IPS-NIHi11 (cell line): ENCODE data around the gene OPCML.

Experiments used
- DNase-seq: peaks from one replicate; pipeline ENCODE4 v3.0.0; 2012; ENCODE audit warnings: mixed read lengths, low spot score

The OPCML gene

DNA sequence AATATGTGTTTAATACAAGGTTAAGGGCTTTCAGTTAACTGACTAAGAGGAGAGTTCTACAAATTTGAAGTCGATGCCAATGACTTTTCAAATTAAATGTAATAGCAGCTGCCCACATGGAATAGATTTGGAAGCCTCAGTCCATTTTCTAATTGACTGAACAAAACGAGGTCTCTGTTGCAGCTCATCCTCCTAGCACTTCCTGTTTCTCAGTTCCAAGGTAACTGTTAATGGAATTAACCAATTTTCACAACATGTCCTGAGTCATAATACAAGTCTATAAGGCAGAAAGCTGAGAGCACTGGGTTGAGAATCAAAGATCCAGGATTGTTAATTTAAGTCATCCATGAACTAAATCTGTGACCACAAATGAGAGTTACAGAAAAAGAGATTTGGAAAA lies 177.2 kb downstream of the OPCML start:
- DNase-seq, result no peak

DNA sequence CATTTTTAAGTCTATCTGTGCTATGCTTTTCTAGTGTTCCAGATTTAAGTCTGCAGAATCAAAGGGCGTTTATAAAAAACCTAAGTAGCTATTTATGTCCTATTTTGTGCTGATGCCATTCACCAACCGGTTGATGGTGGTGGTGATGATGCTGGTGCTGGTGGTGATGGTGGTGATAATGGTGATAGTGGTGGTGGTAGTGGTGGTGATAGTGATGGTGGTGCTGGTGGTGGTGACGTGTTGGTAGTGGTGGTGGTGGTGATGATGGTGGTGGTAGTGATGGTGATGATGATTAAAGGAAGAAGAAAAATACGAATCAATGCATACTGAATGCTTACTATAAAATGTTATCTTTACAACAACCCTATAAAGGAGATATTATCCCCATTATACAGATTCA lies 178.2 kb downstream of the OPCML start:
- no peak for DNase-seq

DNA sequence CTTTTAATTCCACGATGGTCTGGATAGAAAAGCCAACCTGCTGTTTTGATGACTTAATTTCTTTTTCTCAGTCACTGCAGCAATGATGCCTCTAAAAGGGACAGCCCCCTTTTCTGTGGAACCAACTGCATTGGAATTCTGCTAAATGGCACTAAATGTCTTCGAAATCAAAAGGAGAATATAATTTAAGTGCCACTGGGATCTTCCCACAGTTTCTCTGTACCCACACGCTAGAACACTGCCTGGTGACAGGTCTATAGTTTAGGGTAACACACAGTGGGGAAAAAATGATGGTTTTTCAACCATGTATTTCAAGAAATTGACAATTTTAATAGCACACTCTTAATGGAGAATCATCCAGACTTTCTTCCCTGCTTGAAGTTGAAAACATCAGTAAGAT lies 182.3 kb downstream of the OPCML start:
- no peak for DNase-seq

DNA sequence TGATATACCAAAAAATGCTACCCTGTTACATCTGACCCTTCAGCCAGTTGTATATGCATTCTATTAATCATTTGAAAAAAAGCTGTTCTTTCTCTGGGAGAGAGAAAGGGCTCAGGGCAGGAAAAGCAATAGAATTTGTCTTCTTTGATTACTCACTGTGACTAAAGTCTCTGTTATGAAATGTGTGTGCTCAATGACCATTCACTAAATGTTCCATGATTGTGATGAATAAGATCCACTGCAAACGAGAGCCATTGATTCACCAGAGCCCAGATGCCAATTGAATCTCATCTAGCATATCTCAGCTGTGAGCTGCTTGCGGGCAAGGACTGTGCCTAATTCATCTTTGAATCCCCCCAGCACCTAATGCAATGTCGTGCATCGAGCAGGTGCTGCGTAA lies 184.3 kb downstream of the OPCML start:
- no peak for DNase-seq

DNA sequence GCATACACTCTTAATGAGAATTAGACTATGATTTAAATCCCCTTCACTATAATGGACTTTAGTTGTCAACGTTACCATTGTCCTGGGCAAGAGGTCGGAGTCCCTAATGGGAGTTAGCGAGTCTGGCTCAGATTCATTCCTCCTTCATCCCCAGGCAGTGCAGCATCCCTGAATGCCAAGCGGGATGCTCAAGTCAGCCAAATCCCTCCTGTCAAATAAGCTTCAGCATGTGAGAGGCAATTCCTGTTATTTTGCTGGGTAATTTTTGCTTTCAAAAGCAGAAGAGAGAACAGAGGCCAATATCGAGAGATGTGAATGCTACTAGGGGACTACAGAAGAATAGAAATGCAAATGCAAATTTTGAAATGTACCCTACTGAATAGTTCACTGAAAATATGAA lies 186.2 kb downstream of the OPCML start:
- no peak for DNase-seq

DNA sequence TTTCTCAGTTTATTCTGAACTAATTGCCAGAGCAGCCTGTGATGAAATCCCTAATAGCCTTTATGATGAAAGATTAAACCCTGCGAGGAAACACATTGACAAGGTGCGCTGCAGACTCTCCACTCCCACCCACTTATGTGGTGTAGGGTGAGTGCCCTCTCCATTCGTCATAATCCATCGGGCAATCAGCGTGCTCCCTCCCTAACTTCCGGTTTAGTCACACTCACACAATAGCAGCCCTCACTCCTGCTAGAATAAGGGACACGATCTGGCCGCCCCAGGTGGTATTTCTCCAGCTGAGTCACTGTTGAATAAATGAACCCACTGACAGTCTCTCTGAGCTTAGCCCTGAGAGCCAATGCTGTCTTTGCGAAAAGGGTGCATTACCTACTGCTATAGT lies 188.3 kb downstream of the OPCML start:
- DNase-seq, result no peak

DNA sequence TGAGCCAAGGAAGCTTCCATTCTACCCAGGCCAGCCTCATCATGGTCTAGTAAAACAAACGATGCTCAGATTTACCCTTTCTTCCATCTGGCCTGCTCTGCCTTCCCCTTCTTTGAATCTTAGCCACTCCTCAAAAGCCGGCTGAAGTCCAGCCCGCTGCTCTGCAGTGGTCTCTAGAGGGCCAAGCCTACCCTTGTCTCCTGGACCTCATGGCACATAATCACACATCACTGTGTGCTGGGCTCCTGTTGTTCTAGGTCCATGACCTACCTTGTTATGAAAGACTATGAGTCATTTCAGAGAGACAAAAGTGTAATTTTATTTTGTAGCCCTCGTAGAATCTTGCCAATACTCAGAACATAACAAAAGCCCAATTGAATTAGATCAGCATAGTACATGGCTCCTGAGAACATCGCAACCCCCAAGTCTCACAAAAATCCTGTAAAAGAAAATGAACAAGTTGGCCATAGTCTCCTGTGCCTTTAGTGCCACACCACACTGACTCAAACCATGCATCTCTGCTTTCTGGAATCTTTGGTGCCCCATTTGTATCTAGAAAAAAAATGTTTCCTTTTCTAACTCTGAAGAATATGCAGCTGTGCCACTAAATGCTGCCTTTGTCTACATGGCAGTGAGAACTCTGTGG lies 192.7 kb downstream of the OPCML start:
- DNase-seq, result no peak

DNA sequence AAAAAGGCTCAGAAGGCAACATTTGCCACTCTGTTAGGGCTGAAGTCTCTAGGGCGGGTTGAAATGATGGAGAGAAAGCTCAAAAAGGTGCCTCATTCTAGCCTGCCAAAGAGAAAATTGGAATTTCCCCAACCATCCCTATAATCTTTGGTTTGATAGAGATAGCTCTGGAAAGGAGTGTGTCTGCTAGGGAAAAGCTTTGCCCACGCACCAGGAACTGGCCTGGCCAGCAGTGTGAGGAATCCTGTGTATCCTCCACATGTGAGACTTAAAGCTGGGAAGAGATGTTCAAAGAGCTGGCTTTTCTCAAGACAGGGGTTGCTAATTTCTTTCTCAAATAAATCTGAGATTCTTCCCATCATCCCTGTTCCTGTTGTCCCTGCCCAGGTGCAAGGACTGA lies 193.7 kb downstream of the OPCML start:
- DNase-seq, result no peak

DNA sequence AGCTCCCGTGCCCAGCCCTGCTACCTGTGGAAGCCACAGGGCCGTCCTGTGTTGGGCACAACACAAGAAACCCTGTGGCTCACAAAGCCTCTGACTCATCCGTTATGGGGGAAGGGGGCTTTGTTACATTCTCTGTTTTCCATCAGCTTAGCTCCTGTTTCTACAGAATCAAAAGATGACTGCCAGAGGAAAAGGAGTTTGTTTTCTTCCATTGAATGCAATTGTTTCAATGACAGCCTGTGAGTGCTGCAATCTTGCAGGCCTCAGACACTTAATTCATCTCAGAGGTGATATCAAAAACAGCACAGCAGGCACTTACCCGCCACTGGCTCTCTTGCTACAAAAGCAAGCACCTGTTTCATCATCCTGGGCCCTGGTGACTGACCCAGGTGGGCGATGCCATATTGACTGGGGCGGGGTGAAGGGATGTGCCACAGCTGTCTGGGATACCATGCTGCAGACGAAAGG lies 194.3 kb downstream of the OPCML start:
- DNase-seq, result peak; percentile 36

DNA sequence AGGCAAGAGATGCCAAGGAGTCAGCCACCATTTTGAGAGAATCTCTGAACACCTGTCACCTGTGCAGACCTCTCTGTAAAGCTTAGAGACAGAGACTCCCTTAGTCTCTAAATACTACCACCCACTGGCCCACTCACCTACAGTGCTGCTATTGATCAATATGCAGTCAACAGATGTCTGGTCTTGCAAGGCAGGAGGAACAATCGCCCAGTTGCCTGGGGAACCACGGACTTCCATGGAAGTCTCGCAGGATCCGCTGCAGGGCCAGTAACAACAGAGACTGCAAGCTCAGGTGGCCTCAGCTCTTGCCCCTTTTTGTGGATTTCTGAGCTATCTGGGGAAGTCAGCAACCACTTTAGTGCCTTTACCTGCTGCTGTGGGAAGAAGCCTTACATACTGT lies 195.1 kb downstream of the OPCML start:
- DNase-seq, result no peak

DNA sequence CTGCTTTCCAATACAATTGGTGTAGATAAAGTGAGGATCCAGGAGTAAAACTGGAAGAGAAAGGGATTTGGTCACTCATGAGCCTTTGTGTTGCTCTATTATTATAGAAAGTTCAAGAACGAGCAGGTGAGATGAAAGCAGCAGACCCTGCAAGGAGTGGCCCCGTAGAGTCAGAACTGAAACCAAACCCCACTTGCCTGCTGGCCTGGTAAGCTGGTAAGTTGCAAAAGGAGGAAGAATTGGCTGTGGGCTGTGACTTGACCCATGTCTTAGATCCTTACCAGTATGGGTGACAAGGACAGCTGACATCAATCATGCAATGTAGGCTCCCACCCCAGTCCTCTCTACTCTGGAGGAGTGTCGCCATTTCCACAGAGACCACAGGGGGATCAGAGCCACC lies 201.3 kb downstream of the OPCML start:
- no peak for DNase-seq

DNA sequence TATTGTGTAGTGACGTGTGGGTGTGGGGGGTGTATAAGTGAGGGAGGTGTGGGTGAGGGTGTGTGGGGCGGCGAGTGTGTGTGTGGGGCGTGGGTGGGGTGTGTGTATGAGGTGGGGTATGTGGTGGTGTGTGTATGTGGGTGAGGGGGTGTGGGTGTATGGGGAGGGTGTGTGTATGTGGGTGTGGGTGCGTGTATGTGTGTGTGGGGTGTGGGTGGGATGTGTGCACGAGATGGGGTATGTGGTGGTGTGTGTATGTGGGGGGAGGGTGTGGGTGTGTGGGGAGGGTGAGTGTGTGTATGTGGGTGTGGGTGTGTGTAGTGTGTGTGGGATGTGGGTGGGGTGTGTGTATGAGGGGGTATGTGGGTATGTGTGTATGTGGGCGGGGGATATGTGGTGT lies 205.5 kb downstream of the OPCML start:
- no peak for DNase-seq

DNA sequence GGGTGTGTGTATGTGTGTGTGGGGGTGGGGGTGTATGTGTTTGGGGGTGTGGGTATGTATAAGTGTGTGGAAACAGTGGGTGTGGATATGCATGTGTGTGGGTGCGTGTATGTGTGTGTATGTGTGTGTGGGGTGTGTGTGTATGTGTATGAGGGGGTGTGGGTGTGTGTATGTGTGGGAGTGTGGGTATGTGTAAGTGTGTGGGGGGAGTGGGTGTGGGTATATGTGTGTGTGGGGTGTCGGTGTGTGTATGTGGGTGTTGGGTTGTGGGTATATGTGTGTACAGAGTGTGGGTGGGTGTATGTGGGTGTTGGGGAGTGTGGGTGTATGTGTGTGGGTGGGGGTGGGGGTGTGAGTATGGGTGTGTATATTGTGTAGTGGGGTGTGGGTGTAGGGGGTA lies 206.0 kb downstream of the OPCML start:
- no peak for DNase-seq

DNA sequence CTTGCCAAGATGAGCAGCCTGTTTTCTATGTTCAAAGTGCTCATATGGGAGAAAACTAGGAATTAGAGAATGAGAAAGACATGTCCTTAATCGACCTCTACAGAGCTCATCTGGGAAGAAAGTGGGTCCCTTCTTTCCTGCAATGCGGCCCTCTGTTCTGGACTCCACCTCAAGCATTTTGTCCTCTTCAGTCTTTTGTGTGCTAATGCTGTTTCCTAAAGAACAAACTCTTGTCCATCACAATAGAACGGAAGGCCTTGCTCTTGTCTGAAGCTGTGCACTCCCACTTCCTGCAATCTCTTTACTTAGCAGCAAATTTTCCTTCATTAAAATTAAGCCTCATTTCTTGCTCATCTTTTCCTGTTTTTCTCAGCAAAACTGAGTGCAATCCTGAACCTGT lies 206.6 kb downstream of the OPCML start:
- DNase-seq, result no peak

DNA sequence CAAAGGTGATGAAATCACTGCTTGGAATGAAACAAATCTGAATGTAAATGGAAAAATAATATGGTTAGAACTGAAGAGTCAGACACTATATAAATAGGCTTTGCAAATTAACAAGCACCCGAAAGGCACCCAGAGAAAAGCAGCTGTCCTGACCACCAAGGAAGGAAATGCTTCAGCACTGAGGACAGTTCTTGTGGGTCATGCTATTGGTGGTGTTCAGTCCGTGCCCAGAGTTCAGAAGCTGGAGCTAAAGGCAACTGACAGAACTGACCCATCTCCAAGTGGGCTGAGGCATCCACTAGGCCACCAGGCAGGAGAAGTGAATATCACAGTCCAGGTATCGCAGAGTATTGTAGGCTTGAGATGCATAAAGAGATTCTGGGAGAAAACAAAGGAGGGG lies 208.9 kb downstream of the OPCML start:
- peak; percentile 23 for DNase-seq

DNA sequence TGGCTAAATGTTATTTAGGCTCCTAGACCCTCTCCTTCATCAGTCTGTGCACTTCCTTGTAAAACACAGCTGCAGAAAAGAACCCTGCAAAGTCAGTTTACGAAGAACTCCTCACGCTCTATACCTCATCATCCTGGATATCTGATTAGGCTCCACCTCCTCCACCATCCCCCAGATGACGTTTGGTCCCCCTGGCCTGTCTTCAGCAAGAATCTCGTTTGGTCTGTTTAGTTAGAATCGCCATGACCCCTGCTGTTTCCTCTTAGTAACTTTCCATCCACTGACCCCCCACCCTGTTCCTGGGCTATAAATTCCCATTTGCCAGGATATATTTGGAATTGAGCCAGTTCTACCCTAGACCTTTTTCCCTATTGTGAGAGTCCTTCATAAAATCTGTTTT lies 214.1 kb downstream of the OPCML start:
- DNase-seq, result peak; percentile 38

DNA sequence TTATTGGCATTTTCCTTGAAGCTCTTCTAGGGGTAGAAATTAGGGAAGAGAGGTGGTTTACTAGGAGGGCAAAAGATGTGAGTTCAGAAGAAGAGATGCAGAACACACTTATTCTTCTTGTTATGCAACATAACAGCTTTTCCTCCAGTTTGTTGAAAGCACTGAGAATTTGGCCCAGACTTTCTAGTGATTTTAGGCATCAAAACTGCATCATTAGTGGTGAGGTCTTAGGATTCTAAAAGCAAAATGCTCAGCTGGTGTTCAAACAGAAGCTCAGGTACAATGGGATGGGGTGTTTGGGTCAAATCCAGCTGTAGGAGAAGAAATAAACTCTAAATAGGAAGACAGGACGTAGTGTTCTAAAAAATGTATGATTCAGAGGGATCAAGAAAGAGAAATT lies 221.1 kb downstream of the OPCML start:
- DNase-seq, result no peak

DNA sequence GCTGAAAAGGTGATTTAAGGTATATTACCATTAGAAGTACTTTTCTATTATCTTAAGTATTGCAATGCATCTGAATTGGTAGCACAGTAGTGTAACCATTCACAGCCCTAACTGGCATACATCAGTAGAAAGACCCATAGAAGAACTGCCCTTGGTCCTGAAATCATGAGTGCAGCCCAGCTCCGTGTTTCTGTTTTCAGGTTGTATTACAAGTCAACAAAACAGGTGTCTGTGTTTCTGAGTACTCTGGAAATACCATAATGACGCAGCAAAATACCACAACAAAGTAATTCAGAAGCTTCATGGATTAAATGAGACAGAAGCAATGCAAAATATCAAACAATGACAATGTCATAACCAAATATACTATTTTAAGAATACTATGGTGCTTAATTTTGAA lies 226.3 kb downstream of the OPCML start:
- peak; percentile 28 for DNase-seq

DNA sequence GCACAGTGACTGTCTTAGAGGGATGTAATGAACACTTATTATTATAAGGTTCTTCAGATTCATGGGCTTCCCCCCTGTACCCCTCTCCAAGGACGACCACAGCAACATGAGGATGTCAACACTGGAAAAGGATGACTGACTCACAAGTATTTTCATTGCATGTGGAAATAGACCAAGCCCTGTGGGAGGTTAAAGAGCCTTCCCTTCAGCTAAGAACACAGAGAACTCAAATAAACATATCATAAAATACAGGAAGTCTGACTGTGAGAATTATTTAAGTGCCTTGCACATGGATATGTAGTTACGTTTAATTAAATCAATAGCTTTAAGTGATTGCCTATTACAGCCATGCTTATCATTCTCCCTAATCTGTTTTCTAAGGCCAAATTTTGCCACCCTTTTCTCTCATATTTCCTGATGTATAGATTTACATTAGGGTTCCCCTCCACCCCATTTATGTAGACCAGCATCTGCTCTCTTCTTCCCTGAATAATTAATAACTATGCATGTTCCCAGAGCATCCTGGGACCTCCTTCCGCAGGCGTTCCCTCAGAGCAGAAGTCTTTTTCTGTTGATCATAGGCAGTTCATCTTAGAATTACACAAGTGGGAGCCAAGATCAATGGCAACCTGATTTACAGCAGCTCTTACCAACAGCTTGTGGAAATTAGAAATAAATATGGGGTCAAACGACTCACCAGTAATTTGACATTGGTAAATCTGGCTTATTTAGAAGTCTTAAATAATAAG lies 226.9 kb downstream of the OPCML start:
- no peak for DNase-seq

DNA sequence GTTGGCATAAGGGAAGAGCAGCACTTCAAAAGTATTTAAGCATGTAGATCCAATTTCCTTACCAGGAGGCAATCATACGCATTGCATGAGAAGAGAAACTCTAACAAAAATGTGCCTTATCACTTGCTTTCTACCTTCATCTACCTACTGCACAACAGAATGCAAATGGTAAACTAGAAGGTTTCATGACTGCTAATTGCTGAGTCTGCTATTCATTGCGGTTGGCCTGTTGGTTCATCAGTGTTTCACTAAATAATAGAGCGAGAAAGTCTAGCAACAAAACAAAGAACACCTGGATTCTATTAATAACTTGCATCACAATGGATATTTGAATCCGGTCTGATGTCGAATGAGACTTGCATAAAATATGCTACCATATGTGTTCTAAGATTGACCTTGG lies 229.0 kb downstream of the OPCML start:
- no peak for DNase-seq

DNA sequence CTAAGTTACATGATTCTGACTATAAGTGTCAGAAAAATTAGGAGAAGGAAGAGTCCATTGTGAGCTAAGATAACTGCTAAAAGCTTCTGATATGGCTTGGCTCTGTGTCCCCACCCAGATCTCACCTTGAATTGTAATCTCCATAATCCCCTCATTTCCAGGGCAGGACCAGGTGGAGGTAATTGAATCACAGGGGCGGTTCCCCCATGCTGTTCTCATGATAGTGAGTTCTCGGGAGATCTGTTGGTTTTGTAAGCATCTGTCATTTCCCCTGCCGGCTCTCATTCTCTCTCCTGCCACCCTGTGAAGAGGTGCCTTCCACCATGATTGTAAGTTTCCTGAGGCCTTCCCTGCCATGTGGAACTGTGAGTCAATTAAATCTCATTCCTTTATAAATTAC lies 230.2 kb downstream of the OPCML start:
- no peak for DNase-seq

DNA sequence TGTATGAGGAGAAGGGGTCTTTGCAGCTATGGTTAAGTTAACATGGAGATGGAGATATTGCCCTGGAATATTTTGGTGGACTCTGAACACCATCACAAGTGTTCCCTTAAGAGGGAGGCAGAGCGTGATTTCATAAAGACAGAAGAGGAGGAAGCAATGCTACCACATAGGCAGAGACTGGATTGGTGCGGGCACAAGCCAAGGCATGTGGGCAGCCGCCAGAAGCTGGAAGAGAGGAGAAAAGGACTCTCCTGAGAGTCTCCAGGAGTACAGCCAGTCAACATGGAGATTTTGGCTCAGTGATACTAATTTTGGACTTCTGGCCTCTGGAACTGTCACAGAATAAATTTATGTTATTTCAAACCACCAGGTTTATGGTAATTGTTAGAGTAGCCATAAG lies 231.6 kb downstream of the OPCML start:
- DNase-seq, result no peak

DNA sequence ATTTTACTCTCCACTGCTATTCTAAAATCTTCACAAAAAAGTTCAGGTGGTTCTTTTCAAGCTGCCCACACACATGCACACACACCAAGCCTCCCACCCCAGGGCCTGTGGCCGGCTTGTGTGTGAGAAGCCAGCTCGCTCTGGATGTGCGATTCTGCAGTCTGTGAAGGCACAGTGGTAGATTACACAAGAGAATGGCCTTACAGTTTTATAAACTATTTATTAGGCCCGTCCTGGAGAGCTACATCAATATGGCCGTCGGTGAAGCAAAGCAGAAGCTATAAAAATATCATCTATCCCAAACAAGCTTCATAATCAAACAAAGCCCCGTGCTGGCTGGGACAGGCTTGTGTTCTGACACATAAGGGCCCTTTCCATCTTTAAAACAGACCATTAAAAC lies 240.5 kb downstream of the OPCML start:
- no peak for DNase-seq

DNA sequence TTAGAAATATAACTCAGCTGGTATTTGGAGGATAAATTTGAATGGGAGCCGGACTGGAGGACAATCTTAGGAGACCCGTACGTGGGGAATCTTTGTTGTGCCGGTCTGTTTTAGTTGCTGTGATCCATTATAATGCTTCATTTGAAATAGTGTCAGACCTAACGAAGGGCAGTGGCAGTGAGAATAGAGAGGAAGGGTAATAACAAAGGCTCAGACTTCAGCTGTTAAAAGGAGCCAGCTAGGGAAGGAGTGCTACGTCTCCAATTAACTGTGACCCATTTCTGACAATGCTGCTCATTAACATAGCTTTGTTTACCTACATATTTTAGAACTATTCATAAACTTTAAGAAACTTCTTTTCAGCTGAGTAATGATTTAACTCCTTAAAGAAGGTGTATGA lies 246.9 kb downstream of the OPCML start:
- DNase-seq, result no peak
